Lung (tissue), 12 donors: ENCODE measurements around the gene PHF21A. TPM values are rescaled to one million over a fixed set of nuclear protein-coding genes. Genes with fewer than 3 reads are reported as not detected.

ENCODE experiments used
- ATAC-seq: fragments of 200-7000 bp; cut with Tn5 transposase; one replicate; pipeline ENCODE4 v1.9.1; 2020; ENCODE audit warnings: moderate number of reproducible peaks; ENCODE audit not compliant: insufficient read depth, low FRiP score
- DNase-seq, 3 donors: peaks; one replicate each; pipeline ENCODE4 v3.0.0-alpha.2; 2013 to 2017
- H3K27ac ChIP-seq, 2 donors: one replicate each; pipeline ENCODE4 v1.5.1; 2013; ENCODE audit warnings: mild to moderate bottlenecking in 2 of 2, moderate library complexity in 2 of 2, control low read depth in 1 of 2, inconsistent platforms in 1 of 2, low read depth in 1 of 2, low read length in 1 of 2
- H3K27me3 ChIP-seq, 3 donors: one replicate each; pipeline ENCODE4 v1.5.1; 2013; ENCODE audit warnings: low read length in 2 of 3; ENCODE audit not compliant: control insufficient read depth in 3 of 3, insufficient read depth in 3 of 3
- H3K36me3 ChIP-seq, 4 donors: one replicate each; pipeline ENCODE4 v1.5.1; 2013; ENCODE audit warnings: low read length in 4 of 4, mild to moderate bottlenecking in 1 of 4, moderate library complexity in 1 of 4; ENCODE audit not compliant: control insufficient read depth in 4 of 4, insufficient read depth in 4 of 4
- H3K4me1 ChIP-seq, 5 donors: one replicate each; pipeline ENCODE4 v1.5.1; 2013; ENCODE audit warnings: low read length in 5 of 5, mild to moderate bottlenecking in 2 of 5, moderate library complexity in 1 of 5; ENCODE audit not compliant: control insufficient read depth in 5 of 5, insufficient read depth in 5 of 5
- H3K4me3 ChIP-seq: one replicate; pipeline ENCODE4 v1.5.1; 2013; ENCODE audit warnings: mild to moderate bottlenecking, control low read depth, moderate library complexity
- H3K9ac ChIP-seq, 2 donors: one replicate each; pipeline ENCODE4 v1.5.1; 2013; ENCODE audit warnings: low read length in 2 of 2, control low read depth in 1 of 2; ENCODE audit not compliant: insufficient read depth in 1 of 2
- H3K9me3 ChIP-seq, 4 donors: one replicate each; pipeline ENCODE4 v1.5.1; 2013; ENCODE audit warnings: low read length in 3 of 4, mild to moderate bottlenecking in 1 of 4, moderate library complexity in 1 of 4; ENCODE audit not compliant: control insufficient read depth in 4 of 4, insufficient read depth in 3 of 4
- WGBS, 2 donors: extraction: QIAGEN DNeasy Blood & Tissue Kit; methylation state at CpG; one replicate each; pipeline ENCODE4 v1.1.7; 2013; 5-methylcytosine and 5-hydroxymethylcytosine counted together
- polyA plus RNA-seq, 2 donors: library from polyadenylated mRNA; stranded (reverse); fragments of 200-250 nt; gene quantifications; one replicate each; pipeline ENCODE4 v1.2.1, GENCODE V29; 2013
- total RNA-seq, 2 donors: library from RNA; depleted of rRNA in 1 of 2; stranded (reverse); fragments of >200 nt in 1 of 2; gene quantifications; one replicate each; pipeline ENCODE4 v1.2.1, GENCODE V29; 2014 to 2021
- TF ChIP-seq, protein P1 (sequence below): IDR thresholded peaks from 2 replicates; pipeline ENCODE4 v1.5.1; 2012; ENCODE audit warnings: mild to moderate bottlenecking; ENCODE audit errors: control extremely low read depth, extremely low read depth
- donor health status: control.
- donor health status: control.
- donor health status: Bipolar disorder and iron deficiency.
- donor health status: healthy.
- donor health status: DM: yes; HTN: yes; CAD: no.

The PHF21A gene
- total and polyA plus RNA-seq, 4 donors: 16.2 to 57.0 (median 29.9) TPM

DNA sequence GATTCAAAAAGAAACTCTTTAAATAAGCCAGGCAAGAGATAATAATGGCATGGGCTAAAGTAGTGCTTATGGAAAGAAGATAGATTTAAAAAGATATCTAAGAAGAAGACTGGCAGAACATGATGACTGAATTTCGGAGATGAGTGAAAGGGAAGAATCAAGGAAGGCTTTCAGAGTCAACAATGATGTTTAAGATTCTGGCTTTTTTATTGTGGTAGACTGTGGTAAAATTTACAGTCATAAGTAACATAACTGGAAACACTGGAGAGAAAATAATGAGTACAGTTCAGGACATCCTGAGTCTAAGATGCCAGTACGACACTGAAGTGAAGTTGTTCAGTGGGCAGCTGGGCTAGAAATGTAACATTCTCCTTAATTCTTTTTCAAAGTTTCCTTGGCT, 85.2 kb downstream of the PHF21A start:
- H3K27me3 ChIP-seq: no peaks in the 10 kb centered on the region
- WGBS, 2 donors: 94 to 99% methylated on average over 2 of the region's 2 CpGs
- H3K9ac ChIP-seq: no peak overlapping the region

GRCh38 chr11:46034041-46034440, 87.2 kb downstream of the PHF21A start:
- Histone ChIP-seq H3K9me3 (no peaks in the 10 kb centered on the region), H3K36me3 (no peaks in the 10 kb centered on the region), H3K4me3 (no peak overlapping the region), H3K9ac (no peak overlapping the region), H3K4me1 (peaks cover 0 to 6% (median 0%) of the 10 kb centered on the region in 5 donors), H3K27ac (no peak overlapping the region), H3K27me3 (no peaks in the 10 kb centered on the region)
- TF ChIP-seq, protein P1, sequence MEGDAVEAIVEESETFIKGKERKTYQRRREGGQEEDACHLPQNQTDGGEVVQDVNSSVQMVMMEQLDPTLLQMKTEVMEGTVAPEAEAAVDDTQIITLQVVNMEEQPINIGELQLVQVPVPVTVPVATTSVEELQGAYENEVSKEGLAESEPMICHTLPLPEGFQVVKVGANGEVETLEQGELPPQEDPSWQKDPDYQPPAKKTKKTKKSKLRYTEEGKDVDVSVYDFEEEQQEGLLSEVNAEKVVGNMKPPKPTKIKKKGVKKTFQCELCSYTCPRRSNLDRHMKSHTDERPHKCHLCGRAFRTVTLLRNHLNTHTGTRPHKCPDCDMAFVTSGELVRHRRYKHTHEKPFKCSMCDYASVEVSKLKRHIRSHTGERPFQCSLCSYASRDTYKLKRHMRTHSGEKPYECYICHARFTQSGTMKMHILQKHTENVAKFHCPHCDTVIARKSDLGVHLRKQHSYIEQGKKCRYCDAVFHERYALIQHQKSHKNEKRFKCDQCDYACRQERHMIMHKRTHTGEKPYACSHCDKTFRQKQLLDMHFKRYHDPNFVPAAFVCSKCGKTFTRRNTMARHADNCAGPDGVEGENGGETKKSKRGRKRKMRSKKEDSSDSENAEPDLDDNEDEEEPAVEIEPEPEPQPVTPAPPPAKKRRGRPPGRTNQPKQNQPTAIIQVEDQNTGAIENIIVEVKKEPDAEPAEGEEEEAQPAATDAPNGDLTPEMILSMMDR: no peak
- ATAC-seq: no peak
- DNase-seq: no peak

More for the DNA sequence above, 85.2 kb downstream of the PHF21A start:
- ATAC-seq (no peak), DNase-seq (no peak)
- Histone ChIP-seq H3K27ac (no peak overlapping the region), H3K36me3 (no peaks in the 10 kb centered on the region), H3K4me3 (no peak overlapping the region), H3K4me1 (peaks cover 0 to 15% (median 10%) of the 10 kb centered on the region in 5 donors), H3K9me3 (no peaks in the 10 kb centered on the region)
- TF ChIP-seq, protein P1: no peak

DNA sequence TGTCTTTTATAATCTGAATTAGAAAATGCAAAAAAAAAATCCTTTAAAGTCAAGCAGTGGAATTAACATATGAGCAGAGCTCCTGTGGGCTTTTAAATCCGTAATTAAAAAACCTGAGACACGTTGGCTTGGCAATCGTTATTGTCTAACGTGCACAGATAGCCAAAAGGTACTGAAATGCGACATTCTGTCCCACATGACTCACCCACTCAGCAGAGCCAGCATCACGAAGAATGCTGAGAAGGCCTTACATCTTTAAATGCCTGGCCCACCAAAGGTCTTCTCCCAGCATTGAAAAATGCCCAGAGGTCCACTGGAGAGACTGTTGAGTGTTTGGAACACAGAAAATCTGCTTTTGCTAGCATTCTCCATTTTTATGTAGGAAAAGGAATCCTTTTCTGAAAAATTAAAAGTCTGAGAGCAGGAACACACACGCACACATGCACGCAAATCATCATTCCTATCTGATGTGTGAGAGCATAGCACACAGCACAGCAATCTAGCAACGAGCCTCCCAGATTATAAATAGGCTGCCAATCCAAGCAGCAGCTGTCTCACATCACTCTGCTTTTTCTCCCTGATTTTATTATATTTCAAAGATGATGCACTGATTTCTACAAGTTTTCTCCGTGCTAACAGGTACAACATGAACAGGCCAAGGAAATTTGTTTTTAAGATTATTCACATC, 94.5 kb downstream of the PHF21A start:
- peaks cover 0 to 22% (median 0%) of the 10 kb centered on the region in 5 donors for H3K4me1 ChIP-seq
- H3K4me3 ChIP-seq: no peak overlapping the region
- WGBS, 2 donors: 79 to 91% methylated on average over 10 of the region's 10 CpGs
- no peak for ATAC-seq
- TF ChIP-seq, protein P1: no peak
- H3K9ac ChIP-seq: no peak overlapping the region
- no peaks in the 10 kb centered on the region for H3K27me3 ChIP-seq
- no peaks in the 10 kb centered on the region for H3K9me3 ChIP-seq
- no peak for DNase-seq
- H3K36me3 ChIP-seq: no peaks in the 10 kb centered on the region
- H3K27ac ChIP-seq: no peak overlapping the region
